Measurements from ENCODE around the gene RNU1-4.
"Not testable (repeated sequence)": the region's sequence is repeated elsewhere in the genome, so short reads cannot be mapped to it uniquely, and the experiment has no call there.

The RNU1-4 gene

GRCh38 chr1:16740047-16740964 lies at the start of gene RNU1-4:
TSS of gene RNU1-4 (plus strand) at chr1:16740516.
- not testable (repeated sequence) for H3K4me3 ChIP-seq (ENCODE audit: low read depth, low read length); DNase-seq (ENCODE audit: low read depth)

GRCh38 chr1:16690971-16691682 lies 49.2 kb upstream of the RNU1-4 start:
- not testable (repeated sequence) for H3K4me3 ChIP-seq (ENCODE audit: low read depth, low read length); DNase-seq (ENCODE audit: low read depth)

GRCh38 chr1:16692283-16692682 lies 48.0 kb upstream of the RNU1-4 start:
- not testable (repeated sequence) for H3K4me3 ChIP-seq (ENCODE audit: low read depth, low read length); DNase-seq (ENCODE audit: low read depth)

- H3K4me3 ChIP-seq (ENCODE audit: low read depth, low read length); DNase-seq (ENCODE audit: low read depth): not testable (repeated sequence)
These were observed 47.4 kb upstream of the RNU1-4 start for GRCh38 chr1:16692717-16693448.

- not testable (repeated sequence) for DNase-seq (ENCODE audit: low read depth)
These were observed 46.6 kb upstream of the RNU1-4 start for GRCh38 chr1:16693449-16694307.

GRCh38 chr1:16694308-16694702 lies 46.0 kb upstream of the RNU1-4 start:
- not testable (repeated sequence) for H3K4me3 ChIP-seq (ENCODE audit: low read depth, low read length); DNase-seq (ENCODE audit: low read depth)

More at GRCh38 chr1:16693449-16694307, 46.6 kb upstream of the RNU1-4 start:
- not testable (repeated sequence) for H3K4me3 ChIP-seq (ENCODE audit: low read depth, low read length)

GRCh38 chr1:16696507-16697150 lies 43.7 kb upstream of the RNU1-4 start:
- H3K4me3 ChIP-seq (ENCODE audit: low read depth, low read length); DNase-seq (ENCODE audit: low read depth): not testable (repeated sequence)

GRCh38 chr1:16697152-16697551 lies 43.2 kb upstream of the RNU1-4 start:
- not testable (repeated sequence) for DNase-seq (ENCODE audit: low read depth); H3K4me3 ChIP-seq (ENCODE audit: low read depth, low read length)

GRCh38 chr1:16699440-16699839 lies 40.9 kb upstream of the RNU1-4 start:
- not testable (repeated sequence) for H3K4me3 ChIP-seq (ENCODE audit: low read depth, low read length); DNase-seq (ENCODE audit: low read depth)

- H3K4me3 ChIP-seq (ENCODE audit: low read depth, low read length); DNase-seq (ENCODE audit: low read depth): not testable (repeated sequence)
These were observed 40.0 kb upstream of the RNU1-4 start for GRCh38 chr1:16700138-16700895.

GRCh38 chr1:16701189-16701588 lies 39.1 kb upstream of the RNU1-4 start:
- not testable (repeated sequence) for H3K4me3 ChIP-seq (ENCODE audit: low read depth, low read length); DNase-seq (ENCODE audit: low read depth)

- H3K4me3 ChIP-seq (ENCODE audit: low read depth, low read length); DNase-seq (ENCODE audit: low read depth): not testable (repeated sequence)
These were observed 38.0 kb upstream of the RNU1-4 start for GRCh38 chr1:16702280-16702679.

- not testable (repeated sequence) for H3K4me3 ChIP-seq (ENCODE audit: low read depth, low read length); DNase-seq (ENCODE audit: low read depth)
These were observed 37.2 kb upstream of the RNU1-4 start for GRCh38 chr1:16703141-16703540.

GRCh38 chr1:16703602-16704001 lies 36.7 kb upstream of the RNU1-4 start:
- not testable (repeated sequence) for H3K4me3 ChIP-seq (ENCODE audit: low read depth, low read length); DNase-seq (ENCODE audit: low read depth)

- not testable (repeated sequence) for H3K4me3 ChIP-seq (ENCODE audit: low read depth, low read length); DNase-seq (ENCODE audit: low read depth)
These were observed 36.2 kb upstream of the RNU1-4 start for GRCh38 chr1:16704076-16704475.

- H3K4me3 ChIP-seq (ENCODE audit: low read depth, low read length); DNase-seq (ENCODE audit: low read depth): not testable (repeated sequence)
These were observed 35.7 kb upstream of the RNU1-4 start for GRCh38 chr1:16704502-16705100.

GRCh38 chr1:16706302-16706701 lies 34.0 kb upstream of the RNU1-4 start:
- DNase-seq (ENCODE audit: low read depth), result not testable (repeated sequence)

More at GRCh38 chr1:16706302-16706701, 34.0 kb upstream of the RNU1-4 start:
- not testable (repeated sequence) for H3K4me3 ChIP-seq (ENCODE audit: low read depth, low read length)

Measured in GM12864 (cell line).